ENCODE results near the gene GARNL3.

The GARNL3 gene

GRCh38 chr9:127233989-127234388 is 30.6 kb upstream of the GARNL3 start:
- TF ChIP-seq POLR2AphosphoS5 (IDR thresholded peaks at IDR 0.05; ENCODE audit: low read depth, low read length) (no peak), SIN3A (IDR thresholded peaks at IDR 0.05; ENCODE audit: borderline replicate concordance, insufficient read depth, low read length) (no peak), FOXP2 (optimal IDR thresholded peaks at IDR 0.05; ENCODE audit: borderline replicate concordance, extremely low read depth, extremely low read length, insufficient read depth) (no peak)

- no peak for TF ChIP-seq TAF1 (IDR thresholded peaks at IDR 0.05; ENCODE audit: borderline replicate concordance, insufficient read depth, low read length)
- no peak for TF ChIP-seq SIN3A (IDR thresholded peaks at IDR 0.05; ENCODE audit: borderline replicate concordance, insufficient read depth, low read length)
- no peak for TF ChIP-seq FOXP2 (optimal IDR thresholded peaks at IDR 0.05; ENCODE audit: borderline replicate concordance, extremely low read depth, extremely low read length, insufficient read depth)
- no peak for TF ChIP-seq REST (IDR thresholded peaks at IDR 0.05; ENCODE audit: insufficient read depth in 1 of 2, low read depth in 2 of 2, low read length in 2 of 2)
- TF ChIP-seq POLR2AphosphoS5 (IDR thresholded peaks at IDR 0.05; ENCODE audit: low read depth, low read length) = no peak
Measured at GRCh38 chr9:127237801-127238200, 26.8 kb upstream of the GARNL3 start.

- no peak for TF ChIP-seq TAF1 (IDR thresholded peaks at IDR 0.05; ENCODE audit: borderline replicate concordance, insufficient read depth, low read length)
- TF ChIP-seq SIN3A (IDR thresholded peaks at IDR 0.05; ENCODE audit: borderline replicate concordance, insufficient read depth, low read length) = no peak
- no peak for TF ChIP-seq FOXP2 (optimal IDR thresholded peaks at IDR 0.05; ENCODE audit: borderline replicate concordance, extremely low read depth, extremely low read length, insufficient read depth)
- no peak for TF ChIP-seq REST (IDR thresholded peaks at IDR 0.05; ENCODE audit: insufficient read depth in 1 of 2, low read depth in 2 of 2, low read length in 2 of 2)
- TF ChIP-seq POLR2AphosphoS5 (IDR thresholded peaks at IDR 0.05; ENCODE audit: low read depth, low read length) = no peak
Measured at GRCh38 chr9:127241354-127241753, 23.2 kb upstream of the GARNL3 start.

GRCh38 chr9:127244609-127245601 is 19.7 kb upstream of the GARNL3 start:
- peak; percentile 55 for TF ChIP-seq FOXP2 (optimal IDR thresholded peaks at IDR 0.05; ENCODE audit: borderline replicate concordance, extremely low read depth, extremely low read length, insufficient read depth)
- no peak for TF ChIP-seq REST (IDR thresholded peaks at IDR 0.05; ENCODE audit: insufficient read depth in 1 of 2, low read depth in 2 of 2, low read length in 2 of 2)
- TF ChIP-seq POLR2AphosphoS5 (IDR thresholded peaks at IDR 0.05; ENCODE audit: low read depth, low read length) = peak; percentile 64

GRCh38 chr9:127245637-127246164 is 18.9 kb upstream of the GARNL3 start:
- no peak for TF ChIP-seq FOXP2 (optimal IDR thresholded peaks at IDR 0.05; ENCODE audit: borderline replicate concordance, extremely low read depth, extremely low read length, insufficient read depth)
- no peak for TF ChIP-seq SIN3A (IDR thresholded peaks at IDR 0.05; ENCODE audit: borderline replicate concordance, insufficient read depth, low read length)
- TF ChIP-seq POLR2AphosphoS5 (IDR thresholded peaks at IDR 0.05; ENCODE audit: low read depth, low read length) = no peak

- no peak for TF ChIP-seq SIN3A (IDR thresholded peaks at IDR 0.05; ENCODE audit: borderline replicate concordance, insufficient read depth, low read length)
- TF ChIP-seq FOXP2 (optimal IDR thresholded peaks at IDR 0.05; ENCODE audit: borderline replicate concordance, extremely low read depth, extremely low read length, insufficient read depth) = no peak
- TF ChIP-seq REST (IDR thresholded peaks at IDR 0.05; ENCODE audit: insufficient read depth in 1 of 2, low read depth in 2 of 2, low read length in 2 of 2) = no peak
- TF ChIP-seq TAF1 (IDR thresholded peaks at IDR 0.05; ENCODE audit: borderline replicate concordance, insufficient read depth, low read length) = no peak
- TF ChIP-seq POLR2AphosphoS5 (IDR thresholded peaks at IDR 0.05; ENCODE audit: low read depth, low read length) = no peak
Measured at GRCh38 chr9:127248241-127248640, 16.3 kb upstream of the GARNL3 start.

Data from PFSK-1 (cell line).